GM12874 (cell line): Measurements from ENCODE around the gene ZG16B.

Experiments used
- TF ChIP-seq, protein P1 (sequence below): IDR thresholded peaks from 2 replicates; pipeline ENCODE4 v1.5.1; 2011; ENCODE audit warnings: low read depth, mild to moderate bottlenecking, control low read depth, low read length, moderate library complexity; ENCODE audit not compliant: insufficient read depth

The ZG16B gene

DNA sequence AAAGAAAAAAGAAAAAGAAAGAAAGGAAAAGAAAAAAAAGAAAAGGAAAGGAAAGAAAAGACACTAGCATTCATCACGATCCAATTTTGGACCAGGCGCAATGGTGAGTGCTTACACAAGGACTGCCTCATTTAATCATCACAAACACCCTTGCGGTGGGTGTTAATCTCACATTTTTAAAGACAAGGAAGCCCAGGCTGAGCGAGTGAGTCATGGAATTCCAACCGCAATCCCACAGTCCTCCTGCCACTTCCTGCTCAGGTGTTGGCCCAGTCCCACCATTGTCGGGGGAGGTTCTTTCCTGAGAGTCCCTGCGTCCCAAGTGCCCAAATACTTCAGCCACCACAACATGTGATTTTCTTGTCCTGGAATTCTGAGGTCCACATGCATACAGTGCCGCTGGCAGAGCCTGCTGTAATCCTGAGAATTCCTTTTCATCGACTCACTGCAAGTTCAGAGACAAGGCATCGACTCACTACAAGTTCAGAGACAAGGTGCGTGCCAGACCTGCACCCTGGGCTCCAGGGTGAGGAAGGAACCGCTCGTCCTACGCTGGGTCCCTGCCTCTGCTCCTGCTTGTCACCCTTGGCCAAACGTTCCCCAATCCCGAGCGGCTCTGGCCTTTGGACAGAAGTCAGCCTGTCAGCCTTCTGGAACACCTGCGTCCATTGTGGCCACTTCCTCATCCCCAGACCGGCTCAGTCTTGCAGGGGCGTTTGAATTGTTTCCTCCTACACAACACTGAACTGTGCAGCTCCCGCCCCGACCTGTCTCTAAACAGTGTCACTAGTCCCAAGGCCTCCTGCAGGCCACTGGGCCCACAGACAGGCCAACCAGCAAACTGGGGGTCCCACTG, 5.8 kb downstream of the ZG16B start:
- TF ChIP-seq, protein P1, sequence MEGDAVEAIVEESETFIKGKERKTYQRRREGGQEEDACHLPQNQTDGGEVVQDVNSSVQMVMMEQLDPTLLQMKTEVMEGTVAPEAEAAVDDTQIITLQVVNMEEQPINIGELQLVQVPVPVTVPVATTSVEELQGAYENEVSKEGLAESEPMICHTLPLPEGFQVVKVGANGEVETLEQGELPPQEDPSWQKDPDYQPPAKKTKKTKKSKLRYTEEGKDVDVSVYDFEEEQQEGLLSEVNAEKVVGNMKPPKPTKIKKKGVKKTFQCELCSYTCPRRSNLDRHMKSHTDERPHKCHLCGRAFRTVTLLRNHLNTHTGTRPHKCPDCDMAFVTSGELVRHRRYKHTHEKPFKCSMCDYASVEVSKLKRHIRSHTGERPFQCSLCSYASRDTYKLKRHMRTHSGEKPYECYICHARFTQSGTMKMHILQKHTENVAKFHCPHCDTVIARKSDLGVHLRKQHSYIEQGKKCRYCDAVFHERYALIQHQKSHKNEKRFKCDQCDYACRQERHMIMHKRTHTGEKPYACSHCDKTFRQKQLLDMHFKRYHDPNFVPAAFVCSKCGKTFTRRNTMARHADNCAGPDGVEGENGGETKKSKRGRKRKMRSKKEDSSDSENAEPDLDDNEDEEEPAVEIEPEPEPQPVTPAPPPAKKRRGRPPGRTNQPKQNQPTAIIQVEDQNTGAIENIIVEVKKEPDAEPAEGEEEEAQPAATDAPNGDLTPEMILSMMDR, result no peak

DNA sequence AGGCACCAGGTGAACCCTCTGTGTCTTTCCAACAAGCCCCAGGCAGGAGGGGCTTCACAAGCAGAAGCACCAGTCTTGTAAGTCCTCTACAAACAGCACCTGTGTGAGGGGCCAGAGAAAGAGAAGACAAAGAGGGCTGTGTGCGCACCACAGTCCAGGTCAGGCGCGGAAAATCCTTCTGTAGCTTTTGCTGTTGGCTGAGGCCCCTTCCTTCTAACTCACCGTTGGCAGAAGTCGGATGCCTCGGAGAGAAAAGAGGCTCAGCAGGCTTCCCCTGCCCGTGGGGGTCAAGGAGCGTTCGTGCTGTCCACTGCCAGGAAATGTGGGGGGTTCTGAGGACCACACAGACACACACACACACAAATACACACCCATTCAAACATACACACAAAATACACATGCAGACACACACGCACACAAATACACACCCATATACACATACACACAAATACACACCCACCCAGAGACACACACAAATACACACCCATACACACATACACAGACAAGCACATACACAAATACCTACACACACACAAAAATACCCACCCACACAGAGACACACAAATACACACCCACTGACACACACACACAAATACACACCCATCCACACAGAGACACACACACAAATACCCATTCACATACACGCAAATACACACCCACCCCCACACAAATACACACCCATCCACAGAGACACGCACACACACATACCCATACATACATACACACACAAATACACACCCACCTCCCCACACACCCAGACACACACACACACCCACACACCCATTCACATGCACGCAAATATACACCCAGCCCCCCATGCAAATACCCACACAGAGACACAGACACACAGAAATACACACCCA, 6.8 kb downstream of the ZG16B start:
- TF ChIP-seq, protein P1, result no peak

DNA sequence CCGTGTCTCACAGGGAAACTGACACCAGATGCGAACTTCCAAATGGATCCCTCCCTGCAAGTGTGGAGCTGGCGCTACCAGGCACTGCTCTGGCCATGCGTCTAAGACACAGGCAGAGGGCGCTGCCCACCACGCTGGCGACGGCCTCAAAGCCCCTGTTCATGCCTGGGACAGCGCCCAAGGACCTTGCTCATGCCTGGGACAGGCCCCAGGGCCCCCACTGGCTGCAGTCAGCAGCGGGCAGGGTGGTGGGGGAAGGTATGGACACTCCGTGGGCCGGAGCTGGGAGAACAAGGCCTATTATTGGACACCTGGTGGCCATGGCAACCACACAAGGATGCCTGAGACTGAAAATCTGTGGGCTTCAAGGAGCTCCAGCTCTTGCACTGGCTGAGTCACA, 8.8 kb downstream of the ZG16B start:
- TF ChIP-seq, protein P1, result peak; percentile 90

DNA sequence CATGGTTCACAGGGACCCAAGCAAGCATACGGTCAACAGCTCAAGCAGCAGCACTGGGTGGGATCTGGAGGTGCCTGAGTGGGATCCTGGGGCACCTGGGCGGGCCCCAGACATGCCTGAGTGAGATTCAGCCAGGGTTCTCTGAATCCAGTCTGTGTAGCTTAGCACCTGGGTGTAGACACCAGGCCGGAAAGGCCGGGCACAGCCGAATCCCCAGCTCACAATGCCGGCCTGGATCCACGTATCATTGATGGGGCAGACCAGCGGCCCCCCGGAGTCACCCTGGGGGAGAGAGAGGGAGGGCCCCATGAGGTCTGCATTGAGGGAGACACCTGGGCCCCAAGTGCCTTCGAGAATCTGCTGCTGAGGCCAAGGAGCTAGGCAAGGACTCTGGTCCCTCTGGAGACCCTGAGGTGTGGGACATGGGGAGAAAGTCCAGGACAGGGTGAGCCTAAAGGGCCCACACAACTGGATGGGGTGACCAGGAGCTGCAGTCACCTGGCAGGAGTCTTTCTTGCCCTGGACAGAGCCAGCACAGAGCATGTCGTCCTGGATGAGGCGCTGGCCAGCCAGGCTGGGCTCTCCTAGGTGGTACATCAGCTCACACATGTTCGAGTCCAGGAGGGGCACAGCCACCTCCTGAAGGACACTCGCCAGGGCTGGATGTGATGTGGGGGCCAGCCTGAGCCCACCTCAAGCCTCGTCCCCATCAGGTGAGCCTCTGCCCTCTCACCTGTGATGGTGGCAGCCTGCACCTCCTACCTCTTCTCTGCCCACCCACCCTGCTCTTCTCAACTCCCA, 9.7 kb downstream of the ZG16B start:
- TF ChIP-seq, protein P1, result no peak

DNA sequence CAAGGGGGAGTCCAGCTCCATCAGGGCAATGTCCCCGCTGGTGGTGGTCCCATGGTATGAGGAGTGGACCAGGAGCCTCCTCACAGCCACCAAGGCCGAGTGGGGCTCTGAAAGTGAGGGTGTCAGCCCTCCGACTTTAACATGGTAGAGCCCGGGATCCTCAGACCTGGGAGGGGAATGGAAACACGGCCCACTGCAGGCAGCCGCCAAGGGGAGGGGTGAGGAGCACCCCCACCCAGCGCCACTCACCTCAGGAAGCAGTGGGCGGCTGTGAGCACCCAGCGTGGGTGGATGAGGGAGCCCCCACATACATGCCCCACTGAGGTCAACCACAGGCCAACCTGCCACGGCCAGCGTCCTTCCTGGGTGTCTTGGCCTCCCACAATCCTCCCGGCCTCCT, 10.8 kb downstream of the ZG16B start:
- TF ChIP-seq, protein P1, result no peak

DNA sequence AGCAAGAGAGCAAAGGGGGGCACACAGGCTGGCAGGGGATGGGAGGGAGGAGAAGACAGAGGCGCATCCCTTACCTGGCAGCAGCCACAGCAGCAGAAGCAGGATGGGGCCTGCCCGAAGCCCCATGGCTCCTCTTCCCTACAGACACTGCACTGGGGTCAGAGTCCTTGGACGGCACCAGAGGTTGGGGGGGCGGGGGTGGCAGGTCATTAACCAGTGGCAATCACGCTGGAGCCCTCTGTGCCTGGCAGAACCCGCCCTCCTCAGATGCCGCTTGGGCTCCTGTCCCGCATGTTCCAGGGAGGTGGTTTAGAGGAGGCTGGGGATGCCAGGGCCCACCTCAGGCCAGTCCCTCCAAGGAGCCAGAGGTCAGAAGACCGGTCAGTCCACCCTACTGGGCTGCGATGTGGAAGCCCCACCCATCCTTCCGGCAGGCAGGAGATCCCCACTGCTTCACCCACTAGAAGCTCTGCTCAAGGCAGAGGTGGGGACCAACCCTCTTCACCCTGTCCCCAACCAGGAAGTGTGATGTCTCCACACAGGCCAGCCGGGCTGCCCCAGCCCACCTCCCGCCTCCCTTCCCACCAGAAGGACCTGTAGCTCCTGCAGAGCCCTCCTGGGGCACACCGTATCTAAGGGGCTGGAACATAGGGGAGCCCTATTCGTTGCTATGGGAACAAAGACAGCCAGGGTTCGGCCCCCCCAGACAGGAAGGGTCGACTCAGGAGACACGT, 11.7 kb downstream of the ZG16B start:
- TF ChIP-seq, protein P1, result no peak
